ENCODE measurements around the gene MYO5A. TPM values are rescaled to one million over a fixed set of nuclear protein-coding genes. Genes with fewer than 3 reads are reported as not detected.
"Not testable (repeated sequence)": the region's sequence is repeated elsewhere in the genome, so short reads cannot be mapped to it uniquely, and the experiment has no call there.

The MYO5A gene
- total and polyA plus RNA-seq, 2 donors (not counting 3 experiments of a cell fraction or from before 2014, with no cell fraction given), result 31.9 to 91.9 TPM

DNA sequence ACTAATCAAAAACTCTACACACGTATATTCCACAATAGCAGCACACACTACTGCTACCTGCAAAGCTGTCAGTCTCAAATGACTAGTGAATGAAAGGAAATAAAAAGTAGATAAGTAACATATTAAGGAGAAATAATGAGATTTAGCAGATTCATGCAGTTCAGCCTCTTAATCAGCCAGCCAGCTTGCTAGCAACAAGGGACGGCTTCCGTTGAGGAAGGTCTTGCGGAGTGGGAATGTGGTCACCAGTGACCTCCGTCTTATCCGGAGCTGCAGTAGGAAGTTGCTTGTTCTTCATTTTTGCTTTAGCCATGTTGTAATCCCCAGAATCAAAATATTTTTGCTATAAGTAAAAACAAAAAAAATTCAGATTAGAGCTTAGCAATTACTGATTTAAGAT, 23.1 kb upstream of the MYO5A start:
- intact Hi-C loops (cut with micrococcal nuclease), result no loop called here
- DNase-seq (ENCODE audit: low read depth, low spot score) (peak; percentile 34), FAIRE-seq (no peak)
- H3K9me1 ChIP-seq (replicated peaks; ENCODE audit: control insufficient read depth, extremely low read depth, insufficient read depth, low read length), result no peaks in the 10 kb centered on the region
- H3K4me2 ChIP-seq (ENCODE audit: insufficient read depth, low read length), result no peak overlapping the region
- H3K9me3 ChIP-seq (replicated peaks; ENCODE audit: control insufficient read depth, insufficient read depth, low read length), result no peaks in the 10 kb centered on the region
- ChIA-PET POLR2A (no interaction called here), CTCF (interaction anchor here (0.6 to 1.7 kb wide), 4 partner anchors 9 to 58 kb away, joined by 3 to 4 read pairs (median 3); no protein-coding TSS in a partner anchor)
- dilution Hi-C loops (cut with MboI; ENCODE audit: extremely low pct_ligation_motif_present, low sequenced_read_pairs), result no loop called here
- peaks cover 32% of the 10 kb centered on the region for H3K79me2 ChIP-seq (ENCODE audit: control insufficient read depth, insufficient read depth, low read length)
- no peaks in the 10 kb centered on the region for H3K27me3 ChIP-seq (ENCODE audit: control insufficient read depth in 2 of 2, insufficient read depth in 2 of 2, low read length in 2 of 2)
- BruUV-seq (replicated peaks), result no TSS peak
- no peak overlapping the region for H2AFZ ChIP-seq (ENCODE audit: low read depth, low read length)
- H3K9ac ChIP-seq (replicated peaks; ENCODE audit: extremely low read depth, insufficient read depth, low read length), result no peak overlapping the region
- H3K4me3 ChIP-seq (replicated peaks in 1 of 3; ENCODE audit: insufficient read depth in 1 of 3, low read depth in 1 of 3, low read length in 3 of 3), result no peak overlapping the region
- H3K27ac ChIP-seq (ENCODE audit: insufficient read depth, low read depth, low read length), result no peak overlapping the region
- H4K20me1 ChIP-seq (replicated peaks; ENCODE audit: control insufficient read depth, extremely low read depth, insufficient read depth, low read length), result no peaks in the 10 kb centered on the region
- peaks cover 6 to 26% of the 10 kb centered on the region in 2 experiments for H3K36me3 ChIP-seq (ENCODE audit: control insufficient read depth in 2 of 2, extremely low read depth in 1 of 2, insufficient read depth in 2 of 2, low read length in 2 of 2)
- TF ChIP-seq EZH2 (IDR thresholded peaks at IDR 0.05; ENCODE audit: borderline replicate concordance, low read depth, low read length, severe bottlenecking) (no peak), JUN (IDR thresholded peaks at IDR 0.05; ENCODE audit: borderline replicate concordance, insufficient read depth, insufficient read length, low read depth) (no peak), MAX (IDR thresholded peaks at IDR 0.05; ENCODE audit: insufficient read depth, insufficient read length) (no peak), CTCF (IDR thresholded peaks at IDR 0.05; ENCODE audit: extremely low read depth in 1 of 2, insufficient read depth in 1 of 2, low read depth in 1 of 2, low read length in 2 of 2) (no peak)
- H3K4me1 ChIP-seq (ENCODE audit: control insufficient read depth, extremely low read depth, insufficient read depth, low read length), result no peaks in the 10 kb centered on the region

DNA sequence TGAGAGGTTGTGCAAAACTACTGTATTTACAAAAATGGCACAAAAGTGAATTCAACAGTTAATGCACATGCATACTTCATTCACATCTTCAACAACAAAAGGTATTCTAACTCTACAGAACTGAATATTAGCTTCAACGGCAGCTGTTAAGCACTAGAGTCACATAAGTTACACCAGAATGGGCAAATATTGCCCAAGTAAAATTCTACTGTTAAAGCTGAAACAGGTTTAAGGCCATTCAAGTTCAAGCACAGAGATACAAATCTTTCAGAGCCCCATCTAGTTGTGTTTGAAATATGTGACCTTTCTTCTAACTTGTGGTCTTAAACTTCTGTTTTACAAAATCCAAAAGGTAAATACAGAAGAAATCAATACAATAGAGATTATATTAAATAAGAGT, 22.5 kb upstream of the MYO5A start:
- dilution Hi-C loops (cut with MboI; ENCODE audit: extremely low pct_ligation_motif_present, low sequenced_read_pairs); H3K4me2 ChIP-seq (ENCODE audit: insufficient read depth, low read length); H2AFZ ChIP-seq (ENCODE audit: low read depth, low read length); H4K20me1 ChIP-seq (replicated peaks; ENCODE audit: control insufficient read depth, extremely low read depth, insufficient read depth, low read length); H3K4me1 ChIP-seq (ENCODE audit: control insufficient read depth, extremely low read depth, insufficient read depth, low read length); FAIRE-seq; H3K27me3 ChIP-seq (ENCODE audit: control insufficient read depth in 2 of 2, insufficient read depth in 2 of 2, low read length in 2 of 2); H3K9me1 ChIP-seq (replicated peaks; ENCODE audit: control insufficient read depth, extremely low read depth, insufficient read depth, low read length); POLR2A ChIA-PET; DNase-seq (ENCODE audit: low read depth, low spot score); H3K9ac ChIP-seq (replicated peaks; ENCODE audit: extremely low read depth, insufficient read depth, low read length); BruUV-seq (replicated peaks); H3K4me3 ChIP-seq (replicated peaks in 1 of 3; ENCODE audit: insufficient read depth in 1 of 3, low read depth in 1 of 3, low read length in 3 of 3); intact Hi-C loops (cut with micrococcal nuclease); H3K27ac ChIP-seq (ENCODE audit: insufficient read depth, low read depth, low read length); H3K9me3 ChIP-seq (replicated peaks; ENCODE audit: control insufficient read depth, insufficient read depth, low read length): not testable (repeated sequence)
- peaks cover 27% of the 10 kb centered on the region for H3K79me2 ChIP-seq (ENCODE audit: control insufficient read depth, insufficient read depth, low read length)
- CTCF ChIA-PET, result interaction anchor here (1.7 to 2.1 kb wide), 2 partner anchors 8 kb away, joined by 4 to 6 read pairs; no protein-coding TSS in a partner anchor
- peaks cover 11 to 30% of the 10 kb centered on the region in 2 experiments for H3K36me3 ChIP-seq (ENCODE audit: control insufficient read depth in 2 of 2, extremely low read depth in 1 of 2, insufficient read depth in 2 of 2, low read length in 2 of 2)

Measured in endothelial cell of umbilical vein (primary cell).